Loucy (cell line): Measurements from ENCODE around the gene INPP5D.

Source experiments
- H2AFZ ChIP-seq: fragments of 200-600 bp; sonication (generic); 2 replicates; pipeline ENCODE4 v1.6.0; 2016; ENCODE audit warnings: antibody characterized with exemption, mild to moderate bottlenecking, low read length, moderate library complexity
- H3F3A ChIP-seq: fragments of 200-600 bp; 2 replicates; pipeline ENCODE4 v1.6.0; 2016; ENCODE audit warnings: antibody characterized with exemption, low read depth, mild to moderate bottlenecking
- H3K27me3 ChIP-seq: fragments of 200-600 bp; sonication (generic); 2 replicates; pipeline ENCODE4 v1.6.1; 2014; ENCODE audit warnings: low read length, mild to moderate bottlenecking; ENCODE audit not compliant: insufficient read depth, poor library complexity, severe bottlenecking
- H3K36me3 ChIP-seq: fragments of 200-600 bp; sonication (generic); 2 replicates; pipeline ENCODE4 v1.6.1; 2016; ENCODE audit warnings: low read length; ENCODE audit not compliant: insufficient read depth
- H3K4me1 ChIP-seq: fragments of 200-600 bp; sonication (generic); 2 replicates; pipeline ENCODE4 v1.5.1; 2014; ENCODE audit warnings: low read length, mild to moderate bottlenecking; ENCODE audit not compliant: insufficient read depth, poor library complexity, severe bottlenecking
- H3K4me2 ChIP-seq: fragments of 200-600 bp; sonication (generic); 2 replicates; pipeline ENCODE4 v1.6.0; 2014; ENCODE audit warnings: antibody characterized with exemption, low read length, low read depth, mild to moderate bottlenecking; ENCODE audit not compliant: poor library complexity, severe bottlenecking
- H3K4me3 ChIP-seq: fragments of 200-600 bp; sonication (generic); 2 replicates; pipeline ENCODE4 v1.5.1; 2014; ENCODE audit warnings: low read length, mild to moderate bottlenecking, mixed read lengths; ENCODE audit not compliant: poor library complexity, severe bottlenecking
- H3K79me2 ChIP-seq: fragments of 200-600 bp; sonication (generic); 2 replicates; pipeline ENCODE4 v1.6.1; 2014; ENCODE audit warnings: low read length; ENCODE audit not compliant: insufficient read depth
- H3K9ac ChIP-seq: fragments of 200-600 bp; sonication (generic); 2 replicates; pipeline ENCODE4 v1.6.0; 2014; ENCODE audit warnings: mild to moderate bottlenecking, low read depth, low read length, moderate library complexity; ENCODE audit not compliant: poor library complexity, severe bottlenecking
- H3K9me2 ChIP-seq: fragments of 200-600 bp; sonication (generic); replicated peaks from 2 replicates; pipeline ENCODE4 v1.6.1; 2016; ENCODE audit warnings: low read depth, low read length, mixed read lengths
- H3K9me3 ChIP-seq: fragments of 200-600 bp; sonication (generic); 2 replicates; pipeline ENCODE4 v1.6.1; 2014; ENCODE audit warnings: mild to moderate bottlenecking, antibody characterized with exemption, low read length, low read depth; ENCODE audit not compliant: insufficient read depth
- H4K20me1 ChIP-seq: fragments of 200-600 bp; sonication (generic); 2 replicates; pipeline ENCODE4 v1.6.0; 2014; ENCODE audit warnings: antibody characterized with exemption, low read length, mild to moderate bottlenecking; ENCODE audit not compliant: insufficient read depth, poor library complexity, severe bottlenecking
- CTCF ChIP-seq: fragments of 200-600 bp; sonication (generic); conservative IDR thresholded peaks from 2 replicates; pipeline ENCODE4 v1.5.1; 2014; ENCODE audit warnings: mild to moderate bottlenecking, antibody characterized with exemption, low read length
- EZH2phosphoT487 ChIP-seq: fragments of 200-600 bp; IDR thresholded peaks from 2 replicates; pipeline ENCODE4 v1.6.1; 2018; ENCODE audit warnings: antibody characterized with exemption, mild to moderate bottlenecking, moderate library complexity, borderline replicate concordance

INPP5D gene

GRCh38 chr2:233023007-233023760 is 37.0 kb upstream of the INPP5D start:
- H3K4me3 ChIP-seq, result no peak overlapping the region
- H3K36me3 ChIP-seq, result no peaks in the 10 kb centered on the region
- H2AFZ ChIP-seq, result no peak overlapping the region
- H3K9ac ChIP-seq, result no peak overlapping the region
- H3K27me3 ChIP-seq, result no peaks in the 10 kb centered on the region
- no peaks in the 10 kb centered on the region for H3K79me2 ChIP-seq
- H3K9me3 ChIP-seq, result no peaks in the 10 kb centered on the region
- H3K9me2 ChIP-seq, result no peaks in the 10 kb centered on the region
- no peaks in the 10 kb centered on the region for H4K20me1 ChIP-seq
- H3K4me1 ChIP-seq, result no peaks in the 10 kb centered on the region
- no peaks in the 10 kb centered on the region for H3F3A ChIP-seq
- no peak for TF ChIP-seq CTCF
- TF ChIP-seq EZH2phosphoT487, result no peak
- H3K4me2 ChIP-seq, result no peak overlapping the region

- TF ChIP-seq CTCF, result no peak
- TF ChIP-seq EZH2phosphoT487, result no peak
- no peaks in the 10 kb centered on the region for H3K79me2 ChIP-seq
- H3K9me3 ChIP-seq, result no peaks in the 10 kb centered on the region
- no peaks in the 10 kb centered on the region for H3K36me3 ChIP-seq
- no peak overlapping the region for H3K9ac ChIP-seq
- H3F3A ChIP-seq, result no peaks in the 10 kb centered on the region
- H3K27me3 ChIP-seq, result no peaks in the 10 kb centered on the region
- H4K20me1 ChIP-seq, result no peaks in the 10 kb centered on the region
- no peaks in the 10 kb centered on the region for H3K4me1 ChIP-seq
- no peak overlapping the region for H3K4me3 ChIP-seq
- H2AFZ ChIP-seq, result no peak overlapping the region
- H3K9me2 ChIP-seq, result no peaks in the 10 kb centered on the region
- no peak overlapping the region for H3K4me2 ChIP-seq
These were observed 36.3 kb upstream of the INPP5D start for GRCh38 chr2:233023761-233024410.

GRCh38 chr2:233025706-233026105 is 34.4 kb upstream of the INPP5D start:
- H2AFZ ChIP-seq, result no peak overlapping the region
- H3K4me3 ChIP-seq, result no peak overlapping the region
- no peaks in the 10 kb centered on the region for H3K9me3 ChIP-seq
- no peak overlapping the region for H3K9ac ChIP-seq
- H4K20me1 ChIP-seq, result no peaks in the 10 kb centered on the region
- no peaks in the 10 kb centered on the region for H3F3A ChIP-seq
- H3K36me3 ChIP-seq, result no peaks in the 10 kb centered on the region
- no peaks in the 10 kb centered on the region for H3K79me2 ChIP-seq
- no peak overlapping the region for H3K4me2 ChIP-seq
- H3K27me3 ChIP-seq, result no peaks in the 10 kb centered on the region
- no peaks in the 10 kb centered on the region for H3K4me1 ChIP-seq
- H3K9me2 ChIP-seq, result no peaks in the 10 kb centered on the region
- TF ChIP-seq EZH2phosphoT487, result no peak
- no peak for TF ChIP-seq CTCF
